GM23338 (cell line): ENCODE data around the gene ANAPC4. TPM values are rescaled to one million over a fixed set of nuclear protein-coding genes. Genes with fewer than 3 reads are reported as not detected.

ENCODE experiments used
- ATAC-seq: fragments of 200-7000 bp; cut with Tn5 transposase; 3 replicates; pipeline ENCODE4 v1.9.1; 2020
- DNase-seq: peaks from one replicate; pipeline ENCODE4 v3.0.0-alpha.2; 2015; ENCODE audit warnings: low spot score
- H2AFZ ChIP-seq: fragments of 200-600 bp; sonication (generic); 2 replicates; pipeline ENCODE4 v1.8.0; 2016; ENCODE audit warnings: antibody characterized with exemption, mild to moderate bottlenecking, moderate library complexity
- H3F3A ChIP-seq: fragments of 200-600 bp; sonication (generic); replicated peaks from 2 replicates; pipeline ENCODE4 v1.8.0; 2017; ENCODE audit warnings: antibody characterized with exemption, mixed run types, low read depth
- H3K27ac ChIP-seq: fragments of 200-600 bp; sonication (generic); 2 replicates; pipeline ENCODE4 v1.6.1; 2016; ENCODE audit warnings: low read depth
- H3K27me3 ChIP-seq: fragments of 200-600 bp; sonication (generic); 2 replicates; pipeline ENCODE4 v1.8.0; 2016; ENCODE audit warnings: mild to moderate bottlenecking, mixed run types, moderate library complexity; ENCODE audit not compliant: insufficient read depth
- H3K36me3 ChIP-seq: fragments of 200-600 bp; sonication (generic); 2 replicates; pipeline ENCODE4 v1.8.0; 2016; ENCODE audit warnings: mild to moderate bottlenecking; ENCODE audit not compliant: insufficient read depth
- H3K4me1 ChIP-seq: fragments of 200-600 bp; sonication (generic); 2 replicates; pipeline ENCODE4 v1.8.0; 2016; ENCODE audit warnings: mild to moderate bottlenecking, moderate library complexity; ENCODE audit not compliant: insufficient read depth
- H3K4me2 ChIP-seq: fragments of 200-600 bp; sonication (generic); 2 replicates; pipeline ENCODE4 v1.7.1; 2017; ENCODE audit warnings: mixed run types
- H3K4me3 ChIP-seq: fragments of 200-600 bp; sonication (generic); 2 replicates; pipeline ENCODE4 v1.6.1; 2016; ENCODE audit warnings: mixed run types
- H3K79me2 ChIP-seq: fragments of 200-600 bp; sonication (generic); replicated peaks from 2 replicates; pipeline ENCODE4 v1.8.0; 2017; ENCODE audit warnings: mild to moderate bottlenecking; ENCODE audit not compliant: insufficient read depth
- H3K9me2 ChIP-seq: fragments of 200-600 bp; sonication (generic); 2 replicates; pipeline ENCODE4 v1.8.0; 2017; ENCODE audit not compliant: insufficient read depth
- H4K20me1 ChIP-seq: fragments of 200-600 bp; sonication (generic); replicated peaks from 2 replicates; pipeline ENCODE4 v1.8.0; 2017; ENCODE audit warnings: mild to moderate bottlenecking; ENCODE audit not compliant: insufficient read depth
- H3K27ac Mint-ChIP-seq: 2 replicates; pipeline ENCODE4 v1.8.0; 2020; ENCODE audit warnings: inconsistent platforms, mild to moderate bottlenecking, moderate library complexity, mixed read lengths
- H3K27me3 Mint-ChIP-seq: 3 replicates; pipeline ENCODE4 v1.8.0; 2022; ENCODE audit warnings: low read depth, mild to moderate bottlenecking, moderate library complexity, mixed read lengths, inconsistent platforms; ENCODE audit not compliant: insufficient read depth, poor library complexity
- H3K36me3 Mint-ChIP-seq: 3 replicates; pipeline ENCODE4 v1.8.0; 2021; ENCODE audit warnings: low read depth, mild to moderate bottlenecking, inconsistent platforms, moderate library complexity, mixed read lengths
- H3K4me1 Mint-ChIP-seq: 3 replicates; pipeline ENCODE4 v1.8.0; 2020; ENCODE audit warnings: mild to moderate bottlenecking, inconsistent platforms, mixed read lengths
- H3K4me3 Mint-ChIP-seq: 3 replicates; pipeline ENCODE4 v1.8.0; 2021; ENCODE audit warnings: moderate library complexity, mild to moderate bottlenecking, inconsistent platforms, mixed read lengths
- H3K9me3 Mint-ChIP-seq: 3 replicates; pipeline ENCODE4 v1.8.0; 2020; ENCODE audit warnings: moderate library complexity, mild to moderate bottlenecking, inconsistent platforms, mixed read lengths
- CREB1 ChIP-seq: fragments of 250-450 bp; sonication (Bioruptor Pico); IDR thresholded peaks from 2 replicates; pipeline ENCODE4 v1.5.0; 2020; ENCODE audit warnings: low read depth, mild to moderate bottlenecking, moderate library complexity
- CTCF ChIP-seq, 2 experiments: fragments of 200-600 bp in 1 of 2; sonication (generic) in 1 of 2; conservative IDR thresholded peaks; 2 replicates each; pipeline versions ENCODE4 v1.5.1 to v1.6.1; 2016 to 2017; ENCODE audit warnings: antibody characterized with exemption in 2 of 2, low read depth in 2 of 2, mild to moderate bottlenecking in 2 of 2, moderate library complexity in 1 of 2
- EZH2 ChIP-seq: fragments of 200-600 bp; sonication (generic); IDR thresholded peaks from one replicate; pipeline ENCODE4 v1.8.0; 2017; ENCODE audit warnings: antibody characterized with exemption, mild to moderate bottlenecking, low read depth; ENCODE audit not compliant: unreplicated experiment
- JUNB ChIP-seq: IDR thresholded peaks from one replicate; pipeline ENCODE4 v1.6.1; 2016; ENCODE audit warnings: antibody characterized with exemption; ENCODE audit not compliant: unreplicated experiment
- NANOG ChIP-seq: IDR thresholded peaks from 2 replicates; pipeline ENCODE4 v1.6.1; 2016; ENCODE audit warnings: antibody characterized with exemption, borderline replicate concordance
- REST ChIP-seq: IDR thresholded peaks from one replicate; pipeline ENCODE4 v1.6.1; 2018; ENCODE audit warnings: antibody characterized with exemption; ENCODE audit not compliant: unreplicated experiment
- ZNF114 ChIP-seq: fragments of 250-450 bp; sonication (Bioruptor Pico); IDR thresholded peaks from 2 replicates; pipeline ENCODE4 v1.5.0; 2020; ENCODE audit warnings: mild to moderate bottlenecking, moderate library complexity
- ZNF331 ChIP-seq: fragments of 250-450 bp; sonication (Bioruptor Pico); IDR thresholded peaks from 2 replicates; pipeline ENCODE4 v1.5.0; 2020; ENCODE audit warnings: low read depth, mild to moderate bottlenecking, moderate library complexity
- polyA plus RNA-seq: library from polyadenylated mRNA; unstranded; fragments of >200 nt; fragmentation: Nextera tagmentation; extraction: Ambion mirVana; gene quantifications from 2 replicates; pipeline ENCODE4 v1.2.1, GENCODE V29; 2016
- total RNA-seq: library from RNA; depleted of rRNA; stranded (reverse); fragments of >200 nt; shearing (Covaris generic); gene quantifications from 2 replicates; pipeline ENCODE4 v1.2.3, GENCODE V29; 2014

Gene ANAPC4
- total and polyA plus RNA-seq, 2 experiments from 2014 or later, result 34.3 to 46.2 TPM

- no peak for TF ChIP-seq ZNF331 (CRISPR knock-in tag)
- TF ChIP-seq JUNB, result no peak
- no peak for TF ChIP-seq NANOG
- TF ChIP-seq ZNF114 (CRISPR knock-in tag), result no peak
Measured at GRCh38 chr4:25330335-25330734, 46.7 kb upstream of the ANAPC4 start (continued).

GRCh38 chr4:25330905-25331808 is 45.9 kb upstream of the ANAPC4 start:
- no peak for DNase-seq
- Histone ChIP-seq H3K27me3 (no peaks in the 10 kb centered on the region), H3K9me2 (no peaks in the 10 kb centered on the region), H3F3A (no peaks in the 10 kb centered on the region), H3K79me2 (no peaks in the 10 kb centered on the region), H3K27ac (no peak overlapping the region), H3K36me3 (no peaks in the 10 kb centered on the region; the same call in 1 of the 2 replicates), H4K20me1 (no peaks in the 10 kb centered on the region; the same call in 1 of the 2 replicates), H2AFZ (no peak overlapping the region), H3K4me2 (no peak overlapping the region), H3K4me1 (no peaks in the 10 kb centered on the region), H3K4me3 (no peak overlapping the region)
- no peak for ATAC-seq
- H3K36me3 Mint-ChIP-seq, result no peaks in the 10 kb centered on the region
- H3K27ac Mint-ChIP-seq, result no peak overlapping the region
- TF ChIP-seq EZH2, result no peak
- no peak for TF ChIP-seq CREB1 (CRISPR knock-in tag)
- TF ChIP-seq CTCF (conservative IDR thresholded peaks at IDR 0.05; ENCODE audit: low read depth in 2 of 2), result no peak
- no peak for TF ChIP-seq JUNB
- TF ChIP-seq REST, result no peak
- H3K4me3 Mint-ChIP-seq, result no peak overlapping the region
- no peaks in the 10 kb centered on the region for H3K4me1 Mint-ChIP-seq
- no peaks in the 10 kb centered on the region for H3K27me3 Mint-ChIP-seq
- H3K9me3 Mint-ChIP-seq, result no peaks in the 10 kb centered on the region; the same call in 2 of the 3 replicates
